ENCODE measurements around the gene OLFML2A. TPM values are rescaled to one million over a fixed set of nuclear protein-coding genes. Genes with fewer than 3 reads are reported as not detected.
"Not testable (repeated sequence)": the region's sequence is repeated elsewhere in the genome, so short reads cannot be mapped to it uniquely, and the experiment has no call there.

The OLFML2A gene
- 10 to 100 TPM in 1 of 2 donors, 1 to 10 TPM in 1; 7.1 to 15.9 TPM for total RNA-seq
- polyA plus RNA-seq, result under 1 TPM; 0.13 to 0.20 TPM
- long read RNA-seq, donor 1, partial matches to known transcripts, result 0 of 12 reads
- long read RNA-seq, donor 1, other reads (novel, unspliced or antisense), result 12 of 12 reads
- long read RNA-seq, donor 2, partial matches to known transcripts, result 0 of 6 reads
- long read RNA-seq, donor 2, other reads (novel, unspliced or antisense), result 6 of 6 reads

DNA sequence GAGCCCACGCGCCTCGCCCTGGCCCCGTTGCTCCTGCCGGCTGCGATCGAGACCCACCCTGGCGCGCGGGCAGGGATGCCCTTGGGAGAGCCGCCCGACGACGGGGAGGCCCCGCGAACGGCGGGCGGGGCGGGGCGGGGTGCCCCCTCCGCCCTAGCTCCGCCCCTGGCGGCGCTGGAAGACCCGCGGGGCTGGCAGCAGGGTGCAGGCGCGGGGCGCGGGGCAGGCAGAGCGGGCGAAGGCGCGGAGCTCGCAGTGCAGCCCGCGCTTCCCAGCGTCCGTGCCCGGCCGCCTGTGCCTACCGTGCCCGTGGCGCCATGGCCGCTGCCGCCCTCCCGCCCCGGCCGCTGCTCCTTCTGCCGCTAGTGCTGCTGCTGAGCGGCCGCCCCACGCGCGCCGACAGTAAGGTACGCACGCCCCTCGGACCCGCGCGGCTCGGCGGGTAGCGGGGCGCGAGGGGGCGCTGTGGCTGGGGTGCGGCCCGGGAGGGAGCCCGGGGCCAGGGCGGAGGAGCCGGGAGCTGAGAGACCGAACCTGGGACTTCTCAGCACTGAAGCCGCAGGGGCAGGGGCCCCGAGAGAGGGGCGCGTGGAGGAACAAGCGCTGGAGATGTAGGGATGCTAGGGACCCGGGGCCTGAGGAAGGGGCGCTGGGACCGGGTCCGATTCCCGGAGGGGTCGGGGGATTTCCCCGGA, at the start of gene OLFML2A:
TSS of gene OLFML2A (plus strand) at position 180 of the 695 bp plus-strand sequence. CDS start at position 318, 138 bp downstream.
- no peak within 1 kb of the TSS for H3K27ac ChIP-seq (ENCODE audit: low read depth in 1 of 2, low read length in 2 of 2)
- intact Hi-C loops (cut with DNase I), result no loop called here

DNA sequence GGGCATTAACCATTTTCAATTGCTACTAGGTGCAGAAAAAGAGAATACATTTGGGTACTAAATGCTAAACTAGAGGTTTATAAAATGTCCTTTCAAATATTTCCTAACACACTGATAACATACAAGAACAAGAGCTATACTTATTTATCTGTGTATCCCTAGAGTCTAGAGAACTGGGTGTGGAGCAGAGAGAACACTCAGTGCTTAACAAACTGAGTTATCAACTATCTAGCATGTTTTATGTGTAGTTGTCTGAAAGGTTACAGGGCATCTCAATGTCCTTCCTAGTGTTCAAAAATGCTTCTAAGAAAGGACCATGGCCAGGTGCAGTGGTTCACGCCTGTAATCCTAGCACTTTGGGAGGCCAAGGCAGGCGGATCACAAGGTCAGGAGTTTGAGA, 46.2 kb upstream of the OLFML2A start:
- H3K27ac ChIP-seq (ENCODE audit: low read depth in 1 of 2, low read length in 2 of 2), result no peak overlapping the region
- H3K27me3 ChIP-seq (ENCODE audit: control insufficient read depth in 1 of 2, insufficient read depth in 2 of 2, low read length in 1 of 2), result no peaks in the 10 kb centered on the region
- WGBS, 2 donors, result 95 to 100% methylated on average over 2 of the region's 2 CpGs
- H3K4me1 ChIP-seq (ENCODE audit: control insufficient read depth in 1 of 2, insufficient read depth in 2 of 2, low read length in 2 of 2), result no peaks in the 10 kb centered on the region
- no peak overlapping the region for H3K4me3 ChIP-seq (ENCODE audit: low read length in 2 of 2)
- H3K36me3 ChIP-seq (ENCODE audit: control insufficient read depth in 1 of 2, insufficient read depth in 2 of 2, low read length in 1 of 2), result no peaks in the 10 kb centered on the region
- no peak for ATAC-seq (ENCODE audit: low FRiP score)
- no peak for DNase-seq
- intact Hi-C loops (cut with DNase I), result no loop called here
- H3K9me3 ChIP-seq (ENCODE audit: control insufficient read depth, low read length), result no peaks in the 10 kb centered on the region

More for the DNA sequence above, at the start of gene OLFML2A:
- H3K36me3 ChIP-seq (ENCODE audit: control insufficient read depth in 1 of 2, insufficient read depth in 2 of 2, low read length in 1 of 2), result no peaks in the 10 kb centered on the region
- peak in 1 of 2 donors; percentile 79 for DNase-seq
- no peaks in the 10 kb centered on the region for H3K9me3 ChIP-seq (ENCODE audit: control insufficient read depth, low read length)
- no peaks in the 10 kb centered on the region for H3K4me1 ChIP-seq (ENCODE audit: control insufficient read depth in 1 of 2, insufficient read depth in 2 of 2, low read length in 2 of 2)
- peak; percentile 50 for ATAC-seq (ENCODE audit: low FRiP score)
- 1 to 2% methylated on average over 57 to 87 of the region's 87 CpGs for WGBS, 2 donors
- H3K27me3 ChIP-seq (ENCODE audit: control insufficient read depth in 1 of 2, insufficient read depth in 2 of 2, low read length in 1 of 2), result no peaks in the 10 kb centered on the region
- H3K4me3 ChIP-seq (ENCODE audit: low read length in 2 of 2), result no peak within 1 kb of the TSS

DNA sequence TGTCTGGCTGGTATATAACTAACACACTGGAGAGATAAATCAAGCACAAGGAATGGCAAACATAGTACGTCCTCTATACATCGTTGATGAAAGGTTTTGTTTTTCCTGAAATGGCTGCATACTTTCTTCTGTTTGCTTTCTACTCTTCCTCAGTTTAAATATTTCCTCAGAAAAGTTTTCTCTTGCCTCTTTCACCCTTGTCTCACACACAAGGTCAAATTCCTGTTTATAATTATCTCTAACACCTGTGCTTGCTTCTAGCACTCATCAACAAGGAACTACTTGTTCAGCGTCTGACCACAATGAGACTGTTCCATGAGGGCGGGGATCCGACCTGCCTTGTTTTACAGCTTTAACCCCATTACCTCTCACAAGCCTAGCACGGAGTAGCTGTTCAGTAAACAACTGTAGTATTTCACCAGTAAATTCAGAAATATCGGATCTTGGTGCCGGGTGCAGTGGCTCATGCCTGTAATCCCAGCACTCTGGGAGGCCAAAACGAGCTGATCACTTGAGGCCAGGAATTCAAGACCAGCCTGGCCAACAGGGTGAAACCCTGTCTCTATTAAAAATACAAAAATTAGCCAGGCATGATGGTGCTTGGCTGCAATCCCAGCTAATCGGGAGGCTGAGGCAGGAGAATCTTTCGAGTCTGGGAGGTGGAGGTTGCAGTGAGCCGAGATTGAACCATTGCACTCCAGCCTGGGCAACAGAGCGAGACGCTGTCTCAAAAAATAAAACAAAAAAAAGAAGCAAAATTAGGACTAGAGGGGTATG, 42.8 kb upstream of the OLFML2A start:
- Histone ChIP-seq H3K9me3 (ENCODE audit: control insufficient read depth, low read length) (no peaks in the 10 kb centered on the region), H3K27ac (ENCODE audit: low read depth in 1 of 2, low read length in 2 of 2) (no peak overlapping the region), H3K36me3 (ENCODE audit: control insufficient read depth in 1 of 2, insufficient read depth in 2 of 2, low read length in 1 of 2) (no peaks in the 10 kb centered on the region), H3K4me3 (ENCODE audit: low read length in 2 of 2) (no peak overlapping the region), H3K27me3 (ENCODE audit: control insufficient read depth in 1 of 2, insufficient read depth in 2 of 2, low read length in 1 of 2) (no peaks in the 10 kb centered on the region), H3K4me1 (ENCODE audit: control insufficient read depth in 1 of 2, insufficient read depth in 2 of 2, low read length in 2 of 2) (no peaks in the 10 kb centered on the region)
- DNase-seq (no peak), ATAC-seq (ENCODE audit: low FRiP score) (no peak)
- intact Hi-C loops (cut with DNase I), result no loop called here
- WGBS, 2 donors, result 85 to 87% methylated on average over 14 of the region's 14 CpGs

DNA sequence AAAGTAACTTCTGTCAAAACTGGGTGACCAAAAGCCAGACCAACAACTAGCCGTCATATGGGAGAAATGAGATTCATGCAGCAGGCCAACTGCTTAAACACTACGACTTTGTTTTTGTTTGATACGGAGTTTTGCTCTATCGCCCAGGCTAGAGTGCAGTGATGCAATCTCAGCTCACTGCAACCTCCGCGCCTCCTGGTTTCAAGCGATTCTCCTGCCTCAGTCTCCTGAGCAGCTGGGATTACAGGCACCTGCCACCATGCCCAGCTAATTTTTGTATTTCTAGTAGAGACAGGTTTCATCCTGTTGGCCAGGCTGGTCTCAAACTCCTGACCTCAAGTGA, 42.2 kb upstream of the OLFML2A start:
- H3K4me1 ChIP-seq (ENCODE audit: control insufficient read depth in 1 of 2, insufficient read depth in 2 of 2, low read length in 2 of 2); ATAC-seq (ENCODE audit: low FRiP score); H3K27me3 ChIP-seq (ENCODE audit: control insufficient read depth in 1 of 2, insufficient read depth in 2 of 2, low read length in 1 of 2); H3K36me3 ChIP-seq (ENCODE audit: control insufficient read depth in 1 of 2, insufficient read depth in 2 of 2, low read length in 1 of 2); H3K4me3 ChIP-seq (ENCODE audit: low read length in 2 of 2); H3K9me3 ChIP-seq (ENCODE audit: control insufficient read depth, low read length); intact Hi-C loops (cut with DNase I); DNase-seq; H3K27ac ChIP-seq (ENCODE audit: low read depth in 1 of 2, low read length in 2 of 2): not testable (repeated sequence)
- 89 to 92% methylated on average over 7 of the region's 7 CpGs for WGBS, 2 donors

DNA sequence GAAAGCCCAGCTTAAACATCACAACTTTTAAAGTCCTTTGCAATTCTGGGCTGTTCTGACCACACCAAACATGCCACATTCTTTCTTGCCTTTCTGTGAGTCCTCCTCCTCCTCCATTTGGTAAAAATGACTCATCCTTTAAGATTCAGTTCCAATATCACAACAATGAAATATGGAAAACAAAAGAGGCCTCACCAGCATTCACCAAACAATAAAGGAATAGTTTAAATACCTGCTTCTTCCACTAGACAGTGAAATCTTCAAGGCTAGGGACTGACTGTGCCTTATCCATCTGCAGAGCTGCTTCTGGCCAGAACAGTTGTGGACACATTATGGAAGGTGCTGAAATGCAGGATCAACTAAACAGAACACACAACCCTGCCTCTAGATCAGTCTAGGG, 41.8 kb upstream of the OLFML2A start:
- intact Hi-C loops (cut with DNase I), result no loop called here
- Histone ChIP-seq H3K9me3 (ENCODE audit: control insufficient read depth, low read length) (no peaks in the 10 kb centered on the region), H3K27me3 (ENCODE audit: control insufficient read depth in 1 of 2, insufficient read depth in 2 of 2, low read length in 1 of 2) (no peaks in the 10 kb centered on the region), H3K27ac (ENCODE audit: low read depth in 1 of 2, low read length in 2 of 2) (no peak overlapping the region), H3K36me3 (ENCODE audit: control insufficient read depth in 1 of 2, insufficient read depth in 2 of 2, low read length in 1 of 2) (no peaks in the 10 kb centered on the region), H3K4me3 (ENCODE audit: low read length in 2 of 2) (no peak overlapping the region), H3K4me1 (ENCODE audit: control insufficient read depth in 1 of 2, insufficient read depth in 2 of 2, low read length in 2 of 2) (no peaks in the 10 kb centered on the region)
- no peak for ATAC-seq (ENCODE audit: low FRiP score)
- DNase-seq, result no peak

DNA sequence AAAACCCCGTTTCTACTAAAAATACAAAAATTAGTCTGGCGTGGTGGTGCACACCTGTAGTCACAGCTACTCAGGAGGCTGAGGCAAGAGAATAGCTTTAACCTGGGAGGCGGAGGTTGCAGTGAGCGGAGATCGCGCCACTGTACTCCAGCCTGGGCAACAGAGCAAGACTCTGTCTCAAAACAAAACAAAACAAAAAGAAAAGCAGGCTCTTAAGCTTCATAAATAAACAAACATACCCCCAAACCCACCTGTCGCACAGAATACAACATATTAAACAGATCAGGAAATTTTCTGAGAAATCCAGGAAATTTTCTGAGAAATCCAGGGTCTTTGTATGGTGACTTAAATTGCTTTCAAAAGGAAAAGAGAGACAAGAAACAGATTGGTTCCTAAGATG, 38.9 kb upstream of the OLFML2A start:
- DNase-seq; H3K9me3 ChIP-seq (ENCODE audit: control insufficient read depth, low read length); ATAC-seq (ENCODE audit: low FRiP score); H3K4me3 ChIP-seq (ENCODE audit: low read length in 2 of 2); H3K36me3 ChIP-seq (ENCODE audit: control insufficient read depth in 1 of 2, insufficient read depth in 2 of 2, low read length in 1 of 2); H3K27me3 ChIP-seq (ENCODE audit: control insufficient read depth in 1 of 2, insufficient read depth in 2 of 2, low read length in 1 of 2); H3K4me1 ChIP-seq (ENCODE audit: control insufficient read depth in 1 of 2, insufficient read depth in 2 of 2, low read length in 2 of 2); intact Hi-C loops (cut with DNase I); H3K27ac ChIP-seq (ENCODE audit: low read depth in 1 of 2, low read length in 2 of 2): not testable (repeated sequence)
- 97 to 98% methylated on average over 7 of the region's 7 CpGs for WGBS, 2 donors

DNA sequence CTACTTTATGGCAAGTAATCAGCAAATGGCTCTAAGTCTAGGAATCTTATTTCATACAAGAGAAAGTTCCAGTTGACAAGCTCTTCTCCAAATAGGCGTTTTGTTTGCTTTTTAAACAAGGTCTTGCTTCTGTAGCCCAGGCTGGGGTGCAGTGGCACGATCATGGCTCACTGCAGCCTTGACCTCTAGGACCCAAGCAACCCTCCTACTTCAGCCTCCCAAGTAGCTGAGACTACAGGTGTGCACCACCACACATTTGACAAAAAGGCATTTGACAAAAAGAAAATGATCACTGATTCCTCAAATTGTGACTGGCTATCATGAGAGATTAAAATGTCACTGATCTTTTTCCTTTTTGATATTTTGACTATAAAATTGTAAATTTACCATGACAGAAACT, 37.6 kb upstream of the OLFML2A start:
- no peak for DNase-seq
- ATAC-seq (ENCODE audit: low FRiP score), result no peak
- no peaks in the 10 kb centered on the region for H3K27me3 ChIP-seq (ENCODE audit: control insufficient read depth in 1 of 2, insufficient read depth in 2 of 2, low read length in 1 of 2)
- H3K36me3 ChIP-seq (ENCODE audit: control insufficient read depth in 1 of 2, insufficient read depth in 2 of 2, low read length in 1 of 2), result no peaks in the 10 kb centered on the region
- 85 to 88% methylated on average over 2 of the region's 2 CpGs for WGBS, 2 donors
- no peaks in the 10 kb centered on the region for H3K9me3 ChIP-seq (ENCODE audit: control insufficient read depth, low read length)
- intact Hi-C loops (cut with DNase I), result no loop called here
- no peak overlapping the region for H3K27ac ChIP-seq (ENCODE audit: low read depth in 1 of 2, low read length in 2 of 2)
- H3K4me1 ChIP-seq (ENCODE audit: control insufficient read depth in 1 of 2, insufficient read depth in 2 of 2, low read length in 2 of 2), result no peaks in the 10 kb centered on the region
- H3K4me3 ChIP-seq (ENCODE audit: low read length in 2 of 2), result no peak overlapping the region

DNA sequence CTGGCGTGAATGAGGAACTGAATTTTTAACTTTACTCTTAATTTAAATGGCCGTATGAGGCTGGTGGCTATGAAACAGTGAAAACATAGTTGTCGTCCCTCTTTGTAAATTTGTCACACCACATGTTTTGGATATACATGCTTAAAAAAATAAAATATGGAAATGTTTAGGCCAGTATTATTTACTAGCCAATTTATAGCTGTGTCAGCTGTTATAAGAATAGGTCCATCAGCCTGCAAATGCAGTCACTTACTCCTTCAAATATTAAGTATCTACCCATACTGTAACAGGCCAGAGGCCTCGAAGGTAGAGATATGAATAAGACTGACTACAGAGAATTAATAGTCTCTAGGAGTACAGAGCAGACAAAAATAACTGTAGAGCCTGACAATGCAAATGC, 35.8 kb upstream of the OLFML2A start:
- intact Hi-C loops (cut with DNase I), result no loop called here
- Histone ChIP-seq H3K4me3 (ENCODE audit: low read length in 2 of 2) (no peak overlapping the region), H3K27ac (ENCODE audit: low read depth in 1 of 2, low read length in 2 of 2) (no peak overlapping the region), H3K36me3 (ENCODE audit: control insufficient read depth in 1 of 2, insufficient read depth in 2 of 2, low read length in 1 of 2) (no peaks in the 10 kb centered on the region), H3K4me1 (ENCODE audit: control insufficient read depth in 1 of 2, insufficient read depth in 2 of 2, low read length in 2 of 2) (no peaks in the 10 kb centered on the region), H3K27me3 (ENCODE audit: control insufficient read depth in 1 of 2, insufficient read depth in 2 of 2, low read length in 1 of 2) (no peaks in the 10 kb centered on the region), H3K9me3 (ENCODE audit: control insufficient read depth, low read length) (no peaks in the 10 kb centered on the region)
- ATAC-seq (ENCODE audit: low FRiP score) (no peak), DNase-seq (no peak)
- WGBS, 2 donors, result 91% methylated on average over 4 of the region's 4 CpGs

DNA sequence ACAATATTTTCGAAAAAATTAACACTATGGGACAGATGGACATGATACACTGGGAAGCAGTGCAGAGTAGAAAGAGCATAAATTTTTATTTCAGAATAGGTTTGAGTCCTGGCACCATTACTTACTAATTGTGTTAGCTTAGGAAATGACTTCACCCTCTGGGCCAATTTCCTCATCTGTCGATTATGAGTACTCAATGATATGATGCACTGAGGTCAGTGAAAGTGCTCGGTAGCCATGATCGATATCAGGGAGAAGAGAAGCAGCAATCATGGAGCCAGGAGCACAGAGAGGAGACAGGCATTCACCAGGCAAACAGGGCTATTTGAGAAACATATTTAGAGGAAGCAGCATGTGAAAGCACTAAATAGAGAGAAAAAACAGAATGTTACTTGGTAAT, 35.3 kb upstream of the OLFML2A start:
- no peaks in the 10 kb centered on the region for H3K27me3 ChIP-seq (ENCODE audit: control insufficient read depth in 1 of 2, insufficient read depth in 2 of 2, low read length in 1 of 2)
- no peaks in the 10 kb centered on the region for H3K36me3 ChIP-seq (ENCODE audit: control insufficient read depth in 1 of 2, insufficient read depth in 2 of 2, low read length in 1 of 2)
- DNase-seq (no peak), ATAC-seq (ENCODE audit: low FRiP score) (no peak)
- WGBS, 2 donors, result 84 to 90% methylated on average over 4 of the region's 4 CpGs
- H3K4me3 ChIP-seq (ENCODE audit: low read length in 2 of 2), result no peak overlapping the region
- H3K4me1 ChIP-seq (ENCODE audit: control insufficient read depth in 1 of 2, insufficient read depth in 2 of 2, low read length in 2 of 2), result no peaks in the 10 kb centered on the region
- no peaks in the 10 kb centered on the region for H3K9me3 ChIP-seq (ENCODE audit: control insufficient read depth, low read length)
- intact Hi-C loops (cut with DNase I), result no loop called here
- H3K27ac ChIP-seq (ENCODE audit: low read depth in 1 of 2, low read length in 2 of 2), result no peak overlapping the region
